K562 (cell line): Measurements from ENCODE around the gene NLRX1. TPM values are rescaled to one million over a fixed set of nuclear protein-coding genes. Genes with fewer than 3 reads are reported as not detected.

Experiments
- CHD4 ChIP-seq: fragments of 200-600 bp; sonication (generic); IDR thresholded peaks from 3 replicates; pipeline ENCODE4 v1.6.1; 2012; ENCODE audit warnings: low read depth, mild to moderate bottlenecking, mixed read lengths, low read length, inconsistent platforms; ENCODE audit not compliant: insufficient read depth, insufficient replicate concordance, poor library complexity, severe bottlenecking
- CLOCK ChIP-seq: fragments of 250-450 bp; sonication (Bioruptor Pico); IDR thresholded peaks from 2 replicates; pipeline ENCODE4 v1.4.0; 2020; ENCODE audit warnings: mild to moderate bottlenecking, moderate library complexity, borderline replicate concordance
- ELF4 ChIP-seq: fragments of 450-650 bp; formaldehyde crosslinking; IDR thresholded peaks from 2 replicates; pipeline ENCODE4 v1.4.0; 2022; ENCODE audit warnings: missing genetic modification characterization
- HMG20B ChIP-seq: fragments of 250-450 bp; sonication (Bioruptor Pico); IDR thresholded peaks from 2 replicates; pipeline ENCODE4 v1.5.0; 2021; ENCODE audit warnings: mild to moderate bottlenecking
- HNRNPUL1 ChIP-seq: fragments of 200-400 bp; formaldehyde crosslinking; IDR thresholded peaks from 2 replicates; pipeline ENCODE4 v1.6.1; 2017; ENCODE audit warnings: low read length
- IRF1 ChIP-seq: sonication (generic); formaldehyde crosslinking; IDR thresholded peaks from 2 replicates; pipeline ENCODE4 v1.8.0; 2022; ENCODE audit warnings: missing genetic modification reagents, mild to moderate bottlenecking, borderline replicate concordance
- KAT2B ChIP-seq: IDR thresholded peaks from one replicate; pipeline ENCODE4 v1.6.1; 2012; ENCODE audit warnings: low read depth, mild to moderate bottlenecking, control low read depth, inconsistent platforms, low read length, moderate library complexity
- MAFK ChIP-seq: IDR thresholded peaks from 2 replicates; pipeline ENCODE4 v1.6.1; 2011; ENCODE audit warnings: low read length, improper control_type of control experiment
- MTF1 ChIP-seq: fragments of 250-450 bp; sonication (Bioruptor Pico); IDR thresholded peaks from 2 replicates; pipeline ENCODE4 v1.9.0; 2021; ENCODE audit warnings: moderate library complexity, mild to moderate bottlenecking, inconsistent platforms, borderline replicate concordance
- NFATC3 ChIP-seq: fragments of 450-650 bp; IDR thresholded peaks from 2 replicates; pipeline ENCODE4 v1.6.1; 2017; ENCODE audit warnings: mild to moderate bottlenecking
- NFIX ChIP-seq: fragments of 250-450 bp; sonication (Bioruptor Pico); IDR thresholded peaks from 2 replicates; pipeline ENCODE4 v1.4.0; 2020; ENCODE audit warnings: low read depth, mild to moderate bottlenecking, moderate library complexity
- NFXL1 ChIP-seq: fragments of 450-650 bp; formaldehyde crosslinking; IDR thresholded peaks from 2 replicates; pipeline ENCODE4 v1.4.0; 2021; ENCODE audit warnings: mild to moderate bottlenecking
- PHB ChIP-seq: fragments of 250-450 bp; sonication (Bioruptor Pico); IDR thresholded peaks from 2 replicates; pipeline ENCODE4 v1.5.0; 2021
- PYGO2 ChIP-seq: fragments of 450-650 bp; IDR thresholded peaks from 2 replicates; pipeline ENCODE4 v1.6.1; 2016; ENCODE audit warnings: mild to moderate bottlenecking, missing genetic modification characterization, moderate library complexity, missing compliant biosample characterization
- RFX1 ChIP-seq: fragments of 450-650 bp; IDR thresholded peaks from 2 replicates; pipeline ENCODE4 v1.6.1; 2016; ENCODE audit warnings: mild to moderate bottlenecking, moderate library complexity
- SETDB1 ChIP-seq: IDR thresholded peaks from one replicate; pipeline ENCODE4 v1.6.1; 2012; ENCODE audit warnings: low read length, control low read depth, inconsistent platforms
- SREBF2 ChIP-seq: sonication (generic); formaldehyde crosslinking; IDR thresholded peaks from 2 replicates; pipeline ENCODE4 v1.4.0; 2020; ENCODE audit warnings: mild to moderate bottlenecking, missing genetic modification reagents
- TAF15 ChIP-seq: fragments of 200-400 bp; formaldehyde crosslinking; IDR thresholded peaks from 2 replicates; pipeline ENCODE4 v1.6.1; 2017; ENCODE audit warnings: mild to moderate bottlenecking, low read depth, low read length, moderate library complexity
- TARDBP ChIP-seq: fragments of 450-650 bp; IDR thresholded peaks from 2 replicates; pipeline ENCODE4 v1.6.1; 2016
- TBP ChIP-seq: optimal IDR thresholded peaks from 2 replicates; pipeline ENCODE3; 2011; ENCODE audit warnings: low read depth, low read length, improper control_type of control experiment
- TCF7 ChIP-seq: sonication (generic); IDR thresholded peaks from 2 replicates; pipeline ENCODE4 v1.6.1; 2016; ENCODE audit warnings: antibody characterized with exemption, borderline replicate concordance
- ZNF197 ChIP-seq: fragments of 200-800 bp; sonication (Bioruptor generic); IDR thresholded peaks from 2 replicates; pipeline ENCODE4 v1.6.1; 2016; ENCODE audit warnings: low read depth, missing genetic modification characterization, missing compliant biosample characterization
- ZNF512 ChIP-seq: IDR thresholded peaks from 2 replicates; pipeline ENCODE4 v1.6.1; 2016; ENCODE audit warnings: missing genetic modification characterization, missing compliant biosample characterization
- ZNF766 ChIP-seq: fragments of 200-800 bp; sonication (Bioruptor generic); conservative IDR thresholded peaks from 2 replicates; pipeline ENCODE4 v1.6.1; 2016; ENCODE audit warnings: missing genetic modification characterization, missing compliant biosample characterization
- polyA plus RNA-seq, 8 experiments: library from polyadenylated mRNA; depleted of rRNA in 4 of 8; stranded (reverse) in 5 of 8; unstranded in 3 of 8; fragments of >200 nt; fragmentation: Nextera tagmentation in 2 of 8; fragmentation: Illumina TruSeq in 1 of 8; extraction: Ambion mirVana in 2 of 8; extraction: Trizol in 1 of 8; gene quantifications; 2 replicates each; pipeline versions ENCODE4 v1.2.1 to v1.2.3, GENCODE V29; 2011 to 2014; ENCODE audit warnings: inconsistent platforms in 1 of 8, missing spikeins in 1 of 8
- total RNA-seq, 7 experiments: library from RNA; depleted of rRNA in 6 of 7; stranded (reverse); fragments of >200 nt in 6 of 7; fragmentation: Illumina TruSeq in 2 of 7; extraction: Trizol in 2 of 7; gene quantifications; 2 replicates each; pipeline versions ENCODE4 v1.2.1 to v1.2.3, GENCODE V29; 2011 to 2021; ENCODE audit warnings: low replicate concordance in 1 of 7
- TF ChIP-seq, protein P1 (sequence below): sonication (generic); IDR thresholded peaks from 2 replicates; pipeline ENCODE4 v1.6.1; 2016

NLRX1 gene
- total and polyA plus RNA-seq, 9 of the 15 experiments (the other 6 are each of a cell fraction or from before 2014, with no cell fraction given), result 0.04 to 2.3 (median 0.69) TPM

GRCh38 chr11:119120639-119121007, 47.9 kb upstream of the NLRX1 start (continued):
- TF ChIP-seq PYGO2 (tag) (no peak), MAFK (no peak), MTF1 (no peak), ZNF766 (CRISPR knock-in tag) (no peak), CHD4 (no peak), SREBF2 (CRISPR knock-in tag) (no peak), TCF7 (no peak), NFATC3 (0 out of 2 replicates have a peak, but pooled peaks have one; percentile 7), ZNF197 (CRISPR knock-in tag) (no peak), PHB (CRISPR knock-in tag) (no peak), ELF4 (CRISPR knock-in tag) (no peak), RFX1 (no peak), TARDBP (no peak), SETDB1 (no peak), NFXL1 (CRISPR knock-in tag) (no peak), CLOCK (CRISPR knock-in tag) (no peak), NFIX (CRISPR knock-in tag) (no peak), KAT2B (no peak), HNRNPUL1 (no peak), TAF15 (no peak), IRF1 (CRISPR knock-in tag) (no peak), HMG20B (CRISPR knock-in tag) (no peak), TBP (peak; percentile 0), ZNF512 (tag) (0 out of 2 replicates have a peak, but pooled peaks have one; percentile 11)
- TF ChIP-seq, protein P1, sequence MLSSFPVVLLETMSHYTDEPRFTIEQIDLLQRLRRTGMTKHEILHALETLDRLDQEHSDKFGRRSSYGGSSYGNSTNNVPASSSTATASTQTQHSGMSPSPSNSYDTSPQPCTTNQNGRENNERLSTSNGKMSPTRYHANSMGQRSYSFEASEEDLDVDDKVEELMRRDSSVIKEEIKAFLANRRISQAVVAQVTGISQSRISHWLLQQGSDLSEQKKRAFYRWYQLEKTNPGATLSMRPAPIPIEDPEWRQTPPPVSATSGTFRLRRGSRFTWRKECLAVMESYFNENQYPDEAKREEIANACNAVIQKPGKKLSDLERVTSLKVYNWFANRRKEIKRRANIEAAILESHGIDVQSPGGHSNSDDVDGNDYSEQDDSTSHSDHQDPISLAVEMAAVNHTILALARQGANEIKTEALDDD, result no peak
